Measurements from ENCODE around the gene ANO7.

ANO7 gene

GRCh38 chr2:241272303-241273209 lies 84.1 kb downstream of the ANO7 start:
- TF ChIP-seq EZH2phosphoT487 (IDR thresholded peaks at IDR 0.05; ENCODE audit: low read length) (no peak), EZH2 (optimal IDR thresholded peaks at IDR 0.05; ENCODE audit: low read depth, low read length) (no peak), CTCF (IDR thresholded peaks at IDR 0.05; ENCODE audit: low read length) (no peak)
- H3K36me3 ChIP-seq (replicated peaks; ENCODE audit: insufficient read depth, low read length), result no peaks in the 10 kb centered on the region
- no peaks in the 10 kb centered on the region; the same call in 1 of the 2 replicates for H4K20me1 ChIP-seq (ENCODE audit: insufficient read depth, low read length)
- H3K9me3 ChIP-seq (replicated peaks; ENCODE audit: insufficient read depth, low read length), result no peaks in the 10 kb centered on the region
- H2AFZ ChIP-seq (ENCODE audit: low read length), result peak overlapping the region; percentile 35; the same call in 1 of the 2 replicates
- H3K4me1 ChIP-seq (ENCODE audit: low read length), result peaks cover 19% of the 10 kb centered on the region; the same call in 1 of the 2 replicates
- H3K9ac ChIP-seq (ENCODE audit: low read length), result peak overlapping the region; percentile 85
- H3K79me2 ChIP-seq (ENCODE audit: low read length), result peaks cover 94% of the 10 kb centered on the region
- no peaks in the 10 kb centered on the region for H3K27me3 ChIP-seq (replicated peaks; ENCODE audit: insufficient read depth, low read length)
- H3K9me2 ChIP-seq (replicated peaks; ENCODE audit: insufficient read depth, low read length), result no peaks in the 10 kb centered on the region
- peaks cover 17% of the 10 kb centered on the region for H3F3A ChIP-seq (ENCODE audit: insufficient read depth, low read length)
- H3K4me3 ChIP-seq (ENCODE audit: low read length), result peak overlapping the region; percentile 75
- DNase-seq, result peak; percentile 37
- peak overlapping the region; percentile 79 for H3K4me2 ChIP-seq (ENCODE audit: low read depth, low read length)
- peak overlapping the region; percentile 47; the same call in 1 of the 2 replicates for H3K27ac ChIP-seq (ENCODE audit: low read length)

DNA sequence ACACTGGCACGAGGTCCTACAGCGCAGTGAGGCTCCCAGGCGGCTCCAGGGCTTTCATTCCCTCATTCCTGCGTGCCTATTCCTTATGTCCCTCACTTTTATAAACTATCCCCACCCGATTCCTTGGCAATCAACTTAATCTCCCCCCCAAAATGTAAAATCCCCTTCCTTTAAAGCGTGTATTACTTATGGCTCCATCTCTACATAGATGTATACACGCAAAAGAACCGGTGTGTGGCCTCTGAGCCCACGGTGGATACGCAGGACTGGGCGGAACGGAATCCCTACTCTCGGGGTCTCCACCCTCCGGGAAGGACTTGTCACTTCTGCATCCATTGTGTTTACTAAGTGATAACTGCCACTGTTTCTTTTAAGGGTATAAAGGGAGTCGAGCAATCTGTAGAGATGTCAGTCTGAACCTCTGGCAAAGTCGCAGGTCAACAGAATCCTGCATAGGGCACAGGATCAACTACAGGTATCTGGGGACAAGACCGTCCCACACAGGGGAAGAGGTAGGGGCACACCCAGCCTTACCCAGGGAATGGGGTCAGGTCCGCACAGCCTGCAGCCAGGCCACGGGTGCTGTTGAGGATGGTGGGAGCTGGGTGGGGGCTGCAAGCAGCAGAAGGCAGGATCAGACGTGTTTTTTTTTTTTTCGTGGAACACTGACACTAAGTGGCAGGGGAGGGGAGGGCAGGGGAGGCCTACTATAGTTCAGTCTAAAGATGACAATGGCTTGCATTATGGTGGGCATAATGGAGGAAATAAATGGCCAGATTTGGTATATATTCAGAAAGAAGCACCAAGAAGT lies 84.9 kb downstream of the ANO7 start:
- peak overlapping the region; percentile 56 for H3K4me3 ChIP-seq (ENCODE audit: low read length)
- H3K79me2 ChIP-seq (ENCODE audit: low read length), result peaks cover 94% of the 10 kb centered on the region
- H3K9me2 ChIP-seq (replicated peaks; ENCODE audit: insufficient read depth, low read length), result no peaks in the 10 kb centered on the region
- no peak for TF ChIP-seq EZH2phosphoT487 (IDR thresholded peaks at IDR 0.05; ENCODE audit: low read length)
- TF ChIP-seq EZH2 (optimal IDR thresholded peaks at IDR 0.05; ENCODE audit: low read depth, low read length), result no peak
- no peak; the same call in 1 of the 2 replicates for TF ChIP-seq CTCF (IDR thresholded peaks at IDR 0.05; ENCODE audit: low read length)
- H2AFZ ChIP-seq (ENCODE audit: low read length), result peak overlapping the region; percentile 35; the same call in 1 of the 2 replicates
- no peaks in the 10 kb centered on the region; the same call in 1 of the 2 replicates for H4K20me1 ChIP-seq (ENCODE audit: insufficient read depth, low read length)
- H3K9ac ChIP-seq (ENCODE audit: low read length), result peak overlapping the region; percentile 62; the same call in 1 of the 2 replicates
- H3K9me3 ChIP-seq (replicated peaks; ENCODE audit: insufficient read depth, low read length), result no peaks in the 10 kb centered on the region
- peak overlapping the region; percentile 79 for H3K4me2 ChIP-seq (ENCODE audit: low read depth, low read length)
- peaks cover 17% of the 10 kb centered on the region for H3F3A ChIP-seq (ENCODE audit: insufficient read depth, low read length)
- no peak for DNase-seq
- H3K4me1 ChIP-seq (ENCODE audit: low read length), result peaks cover 19% of the 10 kb centered on the region; the same call in 1 of the 2 replicates
- peak overlapping the region; percentile 45; the same call in 1 of the 2 replicates for H3K27ac ChIP-seq (ENCODE audit: low read length)
- H3K27me3 ChIP-seq (replicated peaks; ENCODE audit: insufficient read depth, low read length), result no peaks in the 10 kb centered on the region
- H3K36me3 ChIP-seq (replicated peaks; ENCODE audit: insufficient read depth, low read length), result no peaks in the 10 kb centered on the region

- Histone ChIP-seq H3K4me1 (ENCODE audit: low read length) (peaks cover 19% of the 10 kb centered on the region; the same call in 1 of the 2 replicates), H3K9me2 (replicated peaks; ENCODE audit: insufficient read depth, low read length) (no peaks in the 10 kb centered on the region), H3K4me2 (ENCODE audit: low read depth, low read length) (no peak overlapping the region), H3K79me2 (ENCODE audit: low read length) (peaks cover 94% of the 10 kb centered on the region), H3K27ac (ENCODE audit: low read length) (peak overlapping the region; percentile 45; the same call in 1 of the 2 replicates), H3K27me3 (replicated peaks; ENCODE audit: insufficient read depth, low read length) (no peaks in the 10 kb centered on the region), H2AFZ (ENCODE audit: low read length) (no peak overlapping the region), H3F3A (ENCODE audit: insufficient read depth, low read length) (peaks cover 17% of the 10 kb centered on the region), H3K9ac (ENCODE audit: low read length) (no peak overlapping the region), H3K9me3 (replicated peaks; ENCODE audit: insufficient read depth, low read length) (no peaks in the 10 kb centered on the region), H3K4me3 (ENCODE audit: low read length) (no peak overlapping the region), H4K20me1 (ENCODE audit: insufficient read depth, low read length) (no peaks in the 10 kb centered on the region; the same call in 1 of the 2 replicates), H3K36me3 (replicated peaks; ENCODE audit: insufficient read depth, low read length) (no peaks in the 10 kb centered on the region)
- TF ChIP-seq EZH2phosphoT487 (IDR thresholded peaks at IDR 0.05; ENCODE audit: low read length) (no peak), EZH2 (optimal IDR thresholded peaks at IDR 0.05; ENCODE audit: low read depth, low read length) (no peak), CTCF (IDR thresholded peaks at IDR 0.05; ENCODE audit: low read length) (no peak)
- DNase-seq, result peak; percentile 46
Measured at GRCh38 chr2:241274127-241274526, 85.7 kb downstream of the ANO7 start.

Measured in MM.1S (cell line).